MCF 10A (cell line): Measurements from ENCODE around the gene TCF21. TPM values are rescaled to one million over a fixed set of nuclear protein-coding genes. Genes with fewer than 3 reads are reported as not detected.

ENCODE experiments used
- BruUV-seq: library from RNA; stranded (reverse); fragments of 400-500 nt; replicated peaks from 2 replicates; lab custom pipeline; 2021; lab: Mats Ljungman, UMichigan
- CTCF ChIA-PET: fragments of 300-600 bp; sonication (Branson Sonifier 250); formaldehyde crosslinking; extraction: SDS; loops from one replicate; lab custom pipeline; 2021; ENCODE audit warnings: antibody characterized with exemption, inconsistent platforms; lab: Yijun Ruan, JAX
- POLR2A ChIA-PET: fragments of 300-600, 350-650 bp; sonication (Branson Sonifier 250); formaldehyde crosslinking; extraction: SDS; loops from one replicate; lab custom pipeline; 2020; ENCODE audit warnings: antibody characterized with exemption, inconsistent platforms; lab: Yijun Ruan, JAX
- DNase-seq: peaks from one replicate; pipeline ENCODE4 v3.0.0-alpha.2; 2018; ENCODE audit not compliant: unreplicated experiment
- H3K27ac Mint-ChIP-seq: one replicate; pipeline ENCODE4 v1.8.0; 2022; ENCODE audit warnings: mild to moderate bottlenecking, low read depth, mixed read lengths; ENCODE audit not compliant: unreplicated experiment
- H3K27me3 Mint-ChIP-seq: one replicate; pipeline ENCODE4 v1.8.0; 2022; ENCODE audit warnings: mixed read lengths; ENCODE audit not compliant: insufficient read depth, unreplicated experiment
- H3K36me3 Mint-ChIP-seq: one replicate; pipeline ENCODE4 v1.8.0; 2022; ENCODE audit warnings: mild to moderate bottlenecking, moderate library complexity, mixed read lengths; ENCODE audit not compliant: insufficient read depth, unreplicated experiment
- H3K4me1 Mint-ChIP-seq: one replicate; pipeline ENCODE4 v1.8.0; 2022; ENCODE audit warnings: mixed read lengths; ENCODE audit not compliant: insufficient read depth, unreplicated experiment
- H3K4me3 Mint-ChIP-seq: one replicate; pipeline ENCODE4 v1.8.0; 2022; ENCODE audit warnings: mild to moderate bottlenecking, moderate library complexity, mixed read lengths; ENCODE audit not compliant: unreplicated experiment
- H3K9me3 Mint-ChIP-seq: one replicate; pipeline ENCODE4 v1.8.0; 2022; ENCODE audit warnings: mixed read lengths; ENCODE audit not compliant: unreplicated experiment
- CTCF ChIP-seq: fragments of 200-600 bp; IDR thresholded peaks from one replicate; pipeline ENCODE4 v1.8.0; 2022; ENCODE audit warnings: antibody characterized with exemption, mild to moderate bottlenecking; ENCODE audit not compliant: unreplicated experiment
- intact Hi-C: fragments of 100-400 bp; cut with micrococcal nuclease; formaldehyde crosslinking; loops from 2 replicates; pipeline ENCODE4 v1.14.1; 2022
- total RNA-seq: library from RNA; stranded (reverse); gene quantifications from 2 replicates; pipeline ENCODE4 v1.2.3, GENCODE V29; 2022

TCF21 gene
- total RNA-seq, 1 experiment from 2014 or later, result not detected

GRCh38 chr6:133937909-133938308 is 49.0 kb downstream of the TCF21 start:
- Mint-ChIP-seq H3K4me1 (no peaks in the 10 kb centered on the region), H3K4me3 (no peak overlapping the region), H3K9me3 (peaks cover 9% of the 10 kb centered on the region), H3K27me3 (no peaks in the 10 kb centered on the region), H3K27ac (no peak overlapping the region), H3K36me3 (no peaks in the 10 kb centered on the region)
- intact Hi-C loops, result no loop called here
- no peak for TF ChIP-seq CTCF
- no TSS peak for BruUV-seq
- no peak for DNase-seq
- POLR2A ChIA-PET, result interaction anchor here (0.5 to 0.6 kb wide), 2 partner anchors 14 to 1003 kb away, joined by 3 read pairs; no protein-coding TSS in a partner anchor
- CTCF ChIA-PET, result interaction anchor here (0.6 to 2.9 kb wide), 9 partner anchors 14 to 369 kb away, joined by 3 to 20 read pairs (median 3); no protein-coding TSS in a partner anchor

- Mint-ChIP-seq H3K4me3 (no peak overlapping the region), H3K36me3 (no peaks in the 10 kb centered on the region), H3K4me1 (no peaks in the 10 kb centered on the region), H3K9me3 (peaks cover 4% of the 10 kb centered on the region), H3K27me3 (no peaks in the 10 kb centered on the region), H3K27ac (no peak overlapping the region)
- TF ChIP-seq CTCF, result no peak
- POLR2A ChIA-PET, result interaction anchor here (0.5 kb wide), 1 partner anchor 1002 kb away, joined by 3 read pairs; no protein-coding TSS in a partner anchor
- no peak for DNase-seq
- CTCF ChIA-PET, result interaction anchor here (0.7 to 2.9 kb wide), 6 partner anchors 15 to 370 kb away, joined by 3 to 20 read pairs (median 5); no protein-coding TSS in a partner anchor
- intact Hi-C loops, result no loop called here
- BruUV-seq, result no TSS peak
These were observed 49.6 kb downstream of the TCF21 start for GRCh38 chr6:133938533-133938932.

- Mint-ChIP-seq H3K27ac (no peak overlapping the region), H3K4me3 (no peak overlapping the region), H3K36me3 (no peaks in the 10 kb centered on the region), H3K4me1 (no peaks in the 10 kb centered on the region), H3K9me3 (no peaks in the 10 kb centered on the region), H3K27me3 (no peaks in the 10 kb centered on the region)
- CTCF ChIA-PET, result interaction anchor here (0.6 to 3.0 kb wide), 4 partner anchors 16 to 1141 kb away, joined by 3 to 15 read pairs (median 4); no protein-coding TSS in a partner anchor
- DNase-seq, result no peak
- intact Hi-C loops, result no loop called here
- POLR2A ChIA-PET, result no interaction called here
- no TSS peak for BruUV-seq
- no peak for TF ChIP-seq CTCF
These were observed 51.1 kb downstream of the TCF21 start for GRCh38 chr6:133939778-133940667.

Other genes starting within 250 kb of the TCF21 start
- gene TBPL1, start 64.1 kb downstream of the TCF21 start, total RNA-seq, result 40.9 and 51.8 TPM in 2 replicates
- 0.10 TPM in 1 of 2 replicates, not detected in the other for gene SLC2A12, start 163.5 kb downstream of the TCF21 start, total RNA-seq